GM12878 (cell line): ENCODE measurements around the gene SLC39A7. TPM values are rescaled to one million over a fixed set of nuclear protein-coding genes. Genes with fewer than 3 reads are reported as not detected.
A peak's percentile ranks its signal among the peaks of the same experiment; 100 is the strongest.

Source experiments
- ATAC-seq: fragments of 200-7000 bp; cut with Tn5 transposase; 3 replicates; pipeline ENCODE4 v1.9.1; 2020; ENCODE audit warnings: mild to moderate bottlenecking, moderate library complexity
- BruUV-seq: library from RNA; stranded (reverse); fragments of 400-500 nt; replicated peaks from 2 replicates; lab custom pipeline; 2021; lab: Mats Ljungman, UMichigan
- CTCF ChIA-PET: fragments of 300-600 bp; sonication (Branson Sonifier 250); formaldehyde crosslinking; extraction: SDS; loops from one replicate; lab custom pipeline; 2021; ENCODE audit warnings: inconsistent platforms; lab: Yijun Ruan, JAX
- POLR2A ChIA-PET: fragments of 350-600 bp; formaldehyde crosslinking; extraction: SDS; loops from one replicate; lab custom pipeline; 2021; ENCODE audit warnings: inconsistent platforms; lab: Charles Lee
- RAD21 ChIA-PET: fragments of 300-600 bp; sonication (Branson Sonifier 250); formaldehyde crosslinking; loops from one replicate; lab custom pipeline; 2023; ENCODE audit warnings: antibody characterized with exemption; ENCODE audit not compliant: unreplicated experiment; lab: Charles Lee
- SMC1A ChIA-PET: fragments of 300-600 bp; sonication (Branson Sonifier 250); formaldehyde crosslinking; loops from one replicate; lab custom pipeline; 2023; ENCODE audit not compliant: unreplicated experiment, uncharacterized antibody; lab: Charles Lee
- DNase-seq: peaks from one replicate; pipeline ENCODE4 v3.0.0-alpha.2; 2011; ENCODE audit warnings: low read depth, low spot score
- FAIRE-seq: peaks from 3 replicates; lab custom pipeline; 2011; peaks lifted over from hg19 to GRCh38; lab: Jason Lieb, UNC
- H2AFZ ChIP-seq: 2 replicates; pipeline ENCODE4 v1.6.0; 2011; ENCODE audit warnings: low read depth, low read length, control low read depth; ENCODE audit not compliant: control insufficient read depth
- H3K27ac ChIP-seq: 2 replicates; pipeline ENCODE4 v1.5.1; 2011; ENCODE audit warnings: control low read depth; ENCODE audit not compliant: control insufficient read depth, insufficient read depth
- H3K27me3 ChIP-seq, 2 experiments: replicated peaks in 1 of 2; 2 replicates each; pipeline versions ENCODE4 v1.6.0 to v1.6.1; 2011; ENCODE audit warnings: low read length in 1 of 2; ENCODE audit not compliant: control insufficient read depth in 2 of 2, insufficient read depth in 2 of 2
- H3K36me3 ChIP-seq, 2 experiments: 2 replicates each; pipeline ENCODE4 v1.5.1; 2011; ENCODE audit warnings: low read length in 1 of 2; ENCODE audit not compliant: control insufficient read depth in 2 of 2, insufficient read depth in 2 of 2
- H3K4me1 ChIP-seq: 2 replicates; pipeline ENCODE4 v1.6.1; 2011; ENCODE audit warnings: mild to moderate bottlenecking, low read length, moderate library complexity, mixed read lengths; ENCODE audit not compliant: control insufficient read depth, insufficient read depth
- H3K4me2 ChIP-seq: 2 replicates; pipeline ENCODE4 v1.6.0; 2011; ENCODE audit warnings: control low read depth; ENCODE audit not compliant: control insufficient read depth, insufficient read depth
- H3K4me3 ChIP-seq: fragments of 200-600 bp; sonication (generic); 2 replicates; pipeline ENCODE4 v1.5.1; 2016
- H3K79me2 ChIP-seq: 2 replicates; pipeline ENCODE4 v1.6.0; 2011; ENCODE audit warnings: low read length; ENCODE audit not compliant: control insufficient read depth, insufficient read depth
- H3K9ac ChIP-seq: 2 replicates; pipeline ENCODE4 v1.8.0; 2011; ENCODE audit warnings: low read length, control low read depth, mixed read lengths; ENCODE audit not compliant: control insufficient read depth, insufficient read depth
- H3K9me3 ChIP-seq: replicated peaks from 3 replicates; pipeline ENCODE4 v1.5.1; 2011; ENCODE audit warnings: mild to moderate bottlenecking, low read length; ENCODE audit not compliant: control insufficient read depth, insufficient read depth
- H4K20me1 ChIP-seq: 2 replicates; pipeline ENCODE4 v1.6.0; 2011; ENCODE audit not compliant: control insufficient read depth, insufficient read depth
- IKZF1 ChIP-seq: fragments of 450-650 bp; conservative IDR thresholded peaks from 2 replicates; pipeline ENCODE4 v1.6.1; 2017; ENCODE audit warnings: antibody characterized with exemption, mild to moderate bottlenecking
- KLF5 ChIP-seq: fragments of 450-650 bp; IDR thresholded peaks from 2 replicates; pipeline ENCODE4 v1.6.1; 2014; ENCODE audit warnings: mild to moderate bottlenecking; ENCODE audit not compliant: partially characterized antibody
- TCF7 ChIP-seq: IDR thresholded peaks from 2 replicates; pipeline ENCODE4 v1.6.1; 2014; ENCODE audit warnings: antibody characterized with exemption, borderline replicate concordance
- WGBS: methylation state at CpG from one replicate; pipeline ENCODE4 v1.1.6; 2016; ENCODE audit warnings: low lambda C conversion rate; ENCODE audit not compliant: insufficient replicate concordance, insufficient coverage; ENCODE audit errors: missing lambda C conversion rate; 5-methylcytosine and 5-hydroxymethylcytosine counted together
- in situ Hi-C: fragments of 300-500 bp; cut with MboI; formaldehyde crosslinking; loops from 9 replicates; pipeline ENCODE4 v1.14.3; 2018; ENCODE audit warnings: mixed read lengths
- intact Hi-C: fragments of 100-400 bp; cut with micrococcal nuclease; formaldehyde crosslinking; loops from one replicate; pipeline ENCODE4 v1.14.2; 2022; ENCODE audit not compliant: unreplicated experiment
- polyA plus RNA-seq, 11 experiments: library from polyadenylated mRNA; depleted of rRNA in 4 of 11; unstranded in 6 of 11; stranded (reverse) in 5 of 11; fragments of >200 nt; fragmentation: Nextera tagmentation in 4 of 11; fragmentation: Illumina TruSeq in 1 of 11; extraction: Ambion mirVana in 4 of 11; extraction: Trizol in 1 of 11; gene quantifications; 1 replicate in 1 of 11; 2 replicates in 10 of 11; pipeline versions ENCODE4 v1.2.1 to v1.2.3, GENCODE V29; 2011 to 2016; ENCODE audit warnings: inconsistent platforms in 2 of 11, missing spikeins in 2 of 11, low read depth in 1 of 11
- total RNA-seq, 4 experiments: library from RNA; depleted of rRNA in 3 of 4; stranded (reverse); fragments of >200 nt in 3 of 4; fragmentation: Illumina TruSeq in 1 of 4; extraction: Trizol in 1 of 4; gene quantifications; 2 replicates each; pipeline versions ENCODE4 v1.2.1 to v1.2.3, GENCODE V29; 2013 to 2021

The SLC39A7 gene
- total and polyA plus RNA-seq, 10 of the 15 experiments (the other 5 are each of a cell fraction or from before 2014, with no cell fraction given), result 7.3 to 63.1 (median 40.6) TPM

- TF ChIP-seq TCF7, result no peak
These were observed 4.7 kb downstream of the SLC39A7 start (continued) for GRCh38 chr6:33205191-33206026.

GRCh38 chr6:33206027-33206863 is 5.6 kb downstream of the SLC39A7 start:
- no peak overlapping the region for H3K4me3 ChIP-seq
- ChIA-PET CTCF (interaction anchor here (2.4 kb wide), 1 partner anchor 43 kb away, joined by 19 read pairs; no protein-coding TSS in a partner anchor), RAD21 (interaction anchor here (2.9 kb wide), 1 partner anchor 43 kb away, joined by 25 read pairs; no protein-coding TSS in a partner anchor), POLR2A (interaction anchor here (0.6 to 0.7 kb wide), 2 partner anchors 113 to 360 kb away, joined by 3 read pairs; no protein-coding TSS in a partner anchor), SMC1A (interaction anchor here (1.3 kb wide), 1 partner anchor 42 kb away, joined by 8 read pairs; no protein-coding TSS in a partner anchor)
- no TSS peak for BruUV-seq
- no peak overlapping the region for H2AFZ ChIP-seq
- no peak overlapping the region for H3K27ac ChIP-seq
- no peaks in the 10 kb centered on the region for H4K20me1 ChIP-seq
- DNase-seq (no peak), ATAC-seq (no peak), FAIRE-seq (no peak)
- peaks cover 17% of the 10 kb centered on the region for H3K79me2 ChIP-seq
- in situ Hi-C loops (no loop called here), intact Hi-C loops (loop anchor here (10.0 kb wide), 1 partner anchor 369 kb away; no protein-coding TSS in a partner anchor)
- H3K9ac ChIP-seq, result no peak overlapping the region
- H3K36me3 ChIP-seq, result peaks cover 8 to 20% of the 10 kb centered on the region in 2 experiments
- H3K4me2 ChIP-seq, result peak overlapping the region; percentile 98; the same call in 1 of the 2 replicates
- H3K9me3 ChIP-seq, result no peaks in the 10 kb centered on the region
- H3K4me1 ChIP-seq, result peaks cover 33% of the 10 kb centered on the region
- TF ChIP-seq KLF5 (no peak), IKZF1 (0 out of 2 replicates have a peak, but pooled peaks have one; percentile 14)
- H3K27me3 ChIP-seq, result no peaks in the 10 kb centered on the region
- 78% methylated on average over 3 of the region's 3 CpGs for WGBS
